Dermis microvascular lymphatic vessel endothelial cell (primary cell): ENCODE measurements around the gene TMEM144. TPM values are rescaled to one million over a fixed set of nuclear protein-coding genes. Genes with fewer than 3 reads are reported as not detected.
A peak's percentile ranks its signal among the peaks of the same experiment; 100 is the strongest.
"Not testable (repeated sequence)": the region's sequence is repeated elsewhere in the genome, so short reads cannot be mapped to it uniquely, and the experiment has no call there.

ENCODE experiments used
- DNase-seq, 2 donors: peaks; one replicate each; pipeline versions ENCODE4 v3.0.0 to v3.0.0-alpha.2; 2010; ENCODE audit warnings: low read depth in 2 of 2
- total RNA-seq: library from RNA; depleted of rRNA; stranded (reverse); fragments of >200 nt; gene quantifications from 2 replicates; pipeline ENCODE4 v1.2.1, GENCODE V29; 2014

Gene TMEM144
- total RNA-seq, 1 donor from 2014 or later: 2.1 TPM

DNA sequence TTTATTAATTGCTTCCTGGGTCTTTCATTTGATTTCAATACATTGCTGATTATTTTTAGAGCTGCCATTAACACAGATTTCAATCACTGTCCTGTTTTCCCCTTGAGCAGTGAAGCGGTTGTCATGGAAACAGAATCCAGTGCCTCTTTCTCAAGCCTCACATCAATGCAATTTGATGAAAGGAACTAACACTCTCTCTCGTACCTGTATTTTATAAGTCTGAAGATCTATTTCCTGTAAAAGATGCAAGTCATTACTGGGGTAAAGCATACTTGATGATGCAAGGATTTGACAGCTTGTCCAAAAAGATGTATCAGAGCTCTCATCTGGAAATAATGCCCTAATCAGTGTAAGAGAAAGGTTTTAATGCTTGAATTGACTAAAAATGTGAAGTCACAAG lies 19.6 kb upstream of the TMEM144 start:
- DNase-seq: no peak

DNA sequence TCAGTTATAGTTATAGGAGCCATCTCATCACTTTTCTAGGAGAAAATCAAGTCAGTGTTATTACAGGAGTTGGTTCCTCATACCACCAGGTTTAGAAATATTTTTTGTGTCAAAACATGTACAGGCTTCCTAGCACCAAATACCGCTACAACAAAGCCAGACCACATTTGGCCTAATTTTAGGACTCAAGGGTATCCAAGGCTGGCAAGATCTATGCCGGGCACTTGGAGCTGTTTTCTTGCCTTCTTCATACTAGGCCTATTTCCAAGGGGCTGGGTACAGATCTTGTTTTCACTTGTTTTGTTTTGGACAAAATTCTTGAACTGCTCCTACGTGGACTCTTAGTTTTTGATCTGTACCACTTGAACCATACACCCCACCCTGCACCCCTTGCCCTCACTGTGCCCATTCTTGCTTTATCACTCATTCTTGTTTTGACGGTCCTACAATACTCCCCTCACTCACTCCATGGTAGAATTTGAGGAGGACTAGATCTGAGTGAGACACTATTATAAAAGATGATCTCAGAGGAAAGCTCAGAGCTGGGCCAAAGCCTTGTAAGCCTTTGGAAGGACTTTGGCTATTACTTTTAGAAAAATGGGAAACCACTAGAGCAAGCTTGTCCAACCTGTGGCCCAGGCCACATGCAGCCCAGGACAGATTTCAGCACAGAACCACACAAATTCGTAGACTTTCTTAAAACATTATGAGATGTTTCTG lies 17.7 kb upstream of the TMEM144 start:
- no peak for DNase-seq

DNA sequence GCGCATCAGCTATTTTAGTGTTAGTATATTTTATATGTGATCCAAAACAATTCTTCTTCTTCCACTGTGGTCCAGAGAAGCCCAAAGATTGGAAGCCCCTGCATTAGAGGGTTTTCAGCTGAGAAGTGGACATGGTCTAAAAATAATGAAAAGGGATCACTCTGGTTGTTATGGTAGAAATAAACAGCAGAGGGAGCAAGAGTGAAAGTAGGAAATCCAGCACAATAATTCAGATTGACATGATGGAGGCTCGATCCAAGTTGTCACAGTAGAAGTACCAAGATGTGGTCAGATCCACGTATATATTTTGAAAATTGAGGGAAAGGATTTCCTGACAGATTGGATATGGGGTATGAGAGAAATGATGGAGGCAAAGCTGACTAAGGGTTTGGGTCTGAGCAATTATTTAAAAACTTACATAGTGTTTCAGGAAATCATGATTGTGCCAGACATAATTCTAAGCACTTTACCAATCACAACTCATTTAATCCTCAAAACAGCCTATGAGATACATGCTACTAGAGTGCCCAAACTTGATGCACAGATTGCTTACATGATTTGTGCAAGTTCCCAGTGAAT lies 17.0 kb upstream of the TMEM144 start:
- DNase-seq: peak; percentile 34 to 45

DNA sequence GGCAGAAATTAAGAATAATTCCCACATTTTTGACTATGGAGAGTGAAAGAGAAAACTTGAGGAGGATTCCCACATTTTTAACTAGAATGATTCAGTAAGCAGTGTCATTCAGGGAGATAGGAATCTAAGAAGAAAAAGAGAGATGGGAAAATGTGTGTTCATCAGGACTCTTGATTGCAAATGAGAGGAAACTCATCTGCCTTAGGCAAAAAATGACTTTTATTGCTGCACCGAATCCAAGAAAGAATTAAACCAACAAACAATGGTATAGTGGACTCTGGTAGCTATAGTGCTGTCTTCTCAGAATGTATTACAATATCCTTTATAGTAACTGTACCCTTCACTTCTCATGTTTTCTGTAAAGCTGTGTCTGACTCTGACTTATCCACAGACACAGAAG lies 15.0 kb upstream of the TMEM144 start:
- no peak for DNase-seq

DNA sequence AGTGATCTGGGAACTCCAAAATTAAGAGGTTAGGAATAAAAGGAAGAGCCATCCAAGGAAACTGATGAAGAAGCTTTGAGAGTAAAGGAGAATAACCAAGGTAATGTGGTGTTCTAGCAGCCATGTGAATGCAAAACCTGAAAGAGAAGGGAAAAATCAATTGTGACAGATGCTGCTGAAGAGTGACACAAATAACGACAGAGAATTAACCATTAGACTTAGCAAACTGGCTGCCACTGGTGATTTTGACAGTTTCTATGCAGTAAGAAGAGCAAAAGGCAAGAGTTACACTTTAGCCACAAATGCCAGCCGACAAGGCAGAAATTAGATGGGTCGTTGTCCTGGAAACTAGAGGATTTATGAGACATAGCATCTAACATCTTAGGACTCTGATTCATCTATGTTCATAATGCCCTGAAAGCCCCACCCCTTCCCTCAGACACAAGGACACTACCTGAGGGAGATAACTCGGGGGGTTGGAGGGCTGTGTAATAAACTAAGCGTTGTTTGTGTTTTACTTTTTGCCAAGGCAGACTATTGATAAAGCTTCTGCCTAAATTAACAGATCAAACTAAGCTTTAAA lies 13.0 kb upstream of the TMEM144 start:
- DNase-seq: no peak

DNA sequence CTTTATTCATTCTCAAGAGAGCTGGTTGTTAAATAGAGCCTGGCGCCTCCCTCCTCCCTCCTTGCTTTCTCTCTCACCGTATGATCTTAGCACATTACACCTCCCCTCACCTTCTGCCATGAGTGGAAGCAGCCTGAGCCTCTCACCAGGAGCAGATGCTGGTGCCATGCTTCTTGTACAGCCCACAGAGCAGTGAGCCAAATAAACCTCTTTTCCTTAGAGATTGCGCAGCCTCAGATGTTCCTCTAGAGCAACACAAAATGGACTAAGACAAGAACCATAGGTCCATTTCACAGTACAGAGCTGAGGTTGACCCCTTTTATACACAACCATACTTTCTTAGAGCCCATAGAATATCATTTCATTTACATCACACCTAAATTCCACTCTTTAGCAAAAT lies 10.1 kb upstream of the TMEM144 start:
- DNase-seq: no peak

DNA sequence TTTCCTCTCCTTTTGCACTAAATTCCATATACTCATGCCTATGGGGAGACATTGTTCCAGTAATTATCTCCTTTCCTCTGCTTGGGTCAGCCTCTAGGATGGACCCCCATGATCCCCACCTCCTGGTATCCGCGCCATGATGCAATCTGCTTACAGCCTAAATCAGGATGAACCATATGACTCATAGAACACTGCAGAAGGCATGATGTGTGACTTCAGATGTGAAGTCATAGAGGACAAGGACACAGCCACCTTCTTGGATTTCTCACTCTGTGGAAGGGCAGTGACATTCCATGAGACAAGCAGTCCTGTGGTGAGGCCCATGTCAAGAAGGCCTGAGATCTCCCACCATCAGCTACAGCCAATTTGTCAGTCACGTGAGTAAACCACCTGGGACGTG lies 9.0 kb upstream of the TMEM144 start:
- no peak for DNase-seq

DNA sequence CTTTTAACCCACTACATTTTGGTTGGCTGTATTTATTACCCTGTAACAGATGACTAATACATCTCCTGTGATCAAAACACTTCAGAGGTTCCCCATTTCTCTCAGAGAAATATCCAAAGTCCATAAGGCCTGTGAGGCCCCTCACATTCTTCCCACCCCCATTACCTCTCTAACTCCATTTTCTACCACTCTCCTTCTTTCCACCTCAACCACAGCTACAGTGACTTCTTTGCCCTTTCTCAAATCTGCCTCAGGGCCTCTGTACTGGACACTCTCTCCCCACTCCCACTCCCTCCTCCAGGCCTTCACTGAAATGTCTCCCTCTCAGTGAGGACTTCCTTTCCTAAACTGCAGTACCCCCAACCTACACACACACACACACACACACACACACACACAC lies 8.4 kb upstream of the TMEM144 start:
- DNase-seq: no peak

DNA sequence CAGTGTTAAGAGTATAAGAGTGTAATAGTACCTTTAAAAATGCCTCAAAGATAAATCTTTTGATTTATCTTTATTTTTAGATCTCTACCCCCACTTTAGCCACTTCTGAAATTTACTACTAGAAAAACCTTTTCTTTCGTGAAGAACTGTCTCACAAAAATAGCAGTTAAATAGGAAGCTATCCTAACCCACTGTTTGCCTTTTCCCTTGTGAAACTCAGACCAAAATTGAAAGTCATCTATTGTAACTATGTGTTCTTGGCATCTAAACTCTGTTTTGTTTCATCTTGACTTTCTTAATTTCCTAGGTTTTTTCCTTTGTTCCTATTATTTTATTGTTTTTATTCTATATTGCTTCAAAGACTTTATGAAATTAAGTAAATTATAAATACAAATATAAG lies 7.8 kb upstream of the TMEM144 start:
- no peak for DNase-seq

DNA sequence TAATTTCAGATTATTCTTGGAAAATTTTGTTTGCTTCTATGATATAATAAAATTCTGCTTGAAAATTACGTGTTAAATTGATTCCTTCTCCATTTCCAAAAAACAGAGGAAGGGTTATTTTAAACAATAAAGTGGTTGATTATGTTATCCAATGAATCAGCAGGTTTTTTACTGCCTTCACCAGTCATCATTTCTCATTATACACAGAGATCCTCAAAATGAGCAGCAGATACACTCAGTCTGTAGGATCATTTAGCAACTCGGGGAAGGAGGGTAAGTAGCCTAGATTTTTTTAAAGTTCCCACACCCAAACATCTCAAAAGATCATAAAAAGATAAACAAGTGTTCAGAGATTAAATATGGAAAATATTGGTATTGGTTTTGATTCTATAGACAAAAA lies 6.8 kb upstream of the TMEM144 start:
- DNase-seq: no peak

DNA sequence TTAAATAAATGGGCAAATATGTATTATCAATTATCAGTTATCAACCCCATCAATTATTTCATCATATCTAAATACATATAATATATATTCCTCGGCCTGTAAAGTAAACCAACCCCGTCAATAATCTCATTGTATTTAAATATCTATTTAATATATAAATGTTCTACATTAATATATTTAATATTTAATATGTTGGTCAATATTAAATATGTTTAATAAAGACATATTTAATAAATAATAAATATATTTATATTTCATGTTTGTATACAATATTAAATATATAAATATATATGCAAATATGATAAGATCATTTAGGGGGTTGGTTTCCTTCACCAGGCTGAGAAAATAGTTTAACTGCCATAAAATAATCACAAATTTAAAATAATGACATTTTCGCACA lies 6.4 kb upstream of the TMEM144 start:
- DNase-seq: no peak

DNA sequence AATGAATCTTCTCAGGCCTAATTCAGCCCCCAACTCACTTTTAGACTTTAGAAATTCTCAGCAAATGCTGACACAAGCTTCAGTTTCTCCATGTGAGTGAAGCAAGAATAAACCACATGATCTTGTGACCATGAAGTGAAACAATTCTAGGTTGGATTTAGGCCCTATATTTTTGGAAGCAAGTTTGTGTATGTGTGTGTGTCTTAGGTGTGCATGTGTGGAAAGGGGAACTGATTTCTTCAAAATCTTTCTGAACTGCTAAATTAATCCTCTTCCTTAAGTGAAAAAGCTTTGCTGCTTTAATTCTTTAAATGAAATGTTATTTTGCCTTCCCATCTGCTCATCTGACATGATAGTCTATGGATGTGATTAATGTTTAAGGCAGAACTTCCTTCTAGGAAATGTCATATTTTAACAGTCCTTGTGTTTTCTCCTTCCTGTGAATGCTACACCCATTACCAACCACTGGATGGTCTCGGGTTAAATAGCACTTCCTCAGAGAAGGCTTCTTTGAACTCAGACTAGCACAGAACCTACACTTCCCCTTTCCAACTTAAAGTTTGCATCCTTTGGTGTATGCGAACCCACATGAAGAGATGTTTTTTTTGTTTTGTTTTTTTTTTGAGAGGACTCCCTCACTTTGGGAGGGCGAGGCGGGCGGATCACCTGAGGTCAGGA lies 1.2 kb upstream of the TMEM144 start:
- DNase-seq: no peak

DNA sequence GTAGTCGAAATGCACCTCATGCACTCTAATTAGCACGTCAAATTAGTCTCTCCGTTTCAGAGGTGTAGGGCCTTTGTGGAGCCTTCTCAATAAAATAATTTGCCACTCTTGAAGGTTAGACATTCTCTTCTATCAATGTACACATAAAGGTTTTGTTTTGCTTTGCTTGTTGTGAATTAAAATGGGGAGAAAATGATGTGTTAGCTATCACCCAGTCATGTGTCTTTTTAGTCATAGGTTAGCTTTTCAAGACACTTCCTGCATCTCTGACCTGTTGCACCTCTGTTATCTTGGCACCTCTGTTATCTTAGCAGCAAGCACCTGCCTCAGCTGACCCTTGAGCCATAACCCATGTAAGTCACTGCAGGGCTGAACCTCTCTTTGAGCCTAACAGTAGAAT lies 936 bp downstream of the TMEM144 start:
- peak in 1 of 2 donors; percentile 51 for DNase-seq

DNA sequence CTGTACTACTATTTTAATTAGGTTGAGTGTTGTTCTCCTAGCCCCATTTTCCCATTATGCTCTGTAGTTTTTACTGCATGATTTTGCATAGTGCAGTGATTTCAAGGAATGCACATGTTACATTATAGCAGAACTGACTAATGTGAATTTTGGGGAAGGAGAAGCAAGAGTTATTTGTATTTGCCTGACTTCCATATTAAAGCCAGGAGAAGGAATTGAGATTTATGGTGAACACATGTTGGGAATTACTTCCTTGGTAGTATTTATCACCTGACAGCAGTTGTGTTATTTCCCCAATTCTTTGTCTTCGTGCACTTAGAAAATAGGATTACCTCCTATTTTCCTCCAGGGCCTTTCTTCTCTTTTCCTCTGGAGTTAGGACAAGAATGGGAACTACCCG lies 3.2 kb downstream of the TMEM144 start:
- DNase-seq: no peak

DNA sequence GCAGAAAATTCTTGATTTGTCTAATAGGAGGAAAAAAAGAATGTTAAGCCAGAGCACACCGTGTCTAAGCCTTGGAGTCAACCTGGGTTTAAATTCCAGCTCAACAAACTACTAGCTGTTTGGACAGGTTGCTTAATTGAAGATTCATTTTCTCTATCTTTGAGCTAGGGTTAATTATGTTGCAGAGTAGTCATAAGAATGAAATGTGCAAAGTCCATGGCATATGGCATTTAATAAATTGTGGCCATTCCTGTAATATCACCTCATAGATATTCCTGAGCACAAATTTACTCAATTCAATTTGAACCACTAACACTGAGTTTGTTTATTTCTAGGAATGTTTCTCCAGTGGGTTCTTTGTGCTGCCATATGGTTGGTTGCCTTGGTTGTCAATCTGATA lies 4.6 kb downstream of the TMEM144 start:
- no peak for DNase-seq

DNA sequence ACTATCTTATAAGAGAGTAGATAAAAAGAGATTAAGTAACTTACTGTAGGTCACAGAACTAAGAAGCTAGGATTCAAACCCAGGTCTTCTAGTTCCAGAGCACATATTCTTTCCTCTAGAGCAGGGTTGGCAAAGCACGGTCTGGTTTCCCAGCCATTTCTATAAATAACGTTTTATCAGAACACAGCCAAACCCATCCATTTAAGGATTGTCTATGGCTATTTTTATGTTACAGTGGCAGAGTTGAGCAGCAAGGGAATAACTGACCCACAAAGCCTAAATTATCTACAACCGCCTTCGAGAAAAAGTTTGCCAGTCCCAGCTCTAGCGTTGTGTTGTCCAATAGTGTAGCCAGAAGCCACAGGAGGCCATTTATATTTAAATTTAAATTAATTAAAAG lies 7.5 kb downstream of the TMEM144 start:
- DNase-seq: no peak

DNA sequence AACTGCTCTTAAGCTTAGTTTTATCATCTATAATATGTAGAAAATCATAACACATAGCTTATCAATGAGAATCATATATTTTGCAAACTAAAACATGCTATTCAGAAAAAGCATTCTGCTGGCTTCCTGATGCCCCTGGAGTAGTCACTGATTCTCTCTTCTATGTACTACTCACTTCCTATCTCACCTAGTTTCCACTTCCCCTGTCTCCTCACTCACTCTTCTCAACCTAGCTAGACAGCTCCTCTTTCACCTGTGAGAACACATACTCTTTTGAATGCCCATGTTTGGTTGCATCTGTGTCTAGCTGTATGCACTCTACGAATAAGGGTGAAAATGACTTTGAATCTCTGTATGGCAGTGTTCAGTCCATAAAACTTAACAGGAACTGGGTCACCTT lies 9.3 kb downstream of the TMEM144 start:
- no peak for DNase-seq

DNA sequence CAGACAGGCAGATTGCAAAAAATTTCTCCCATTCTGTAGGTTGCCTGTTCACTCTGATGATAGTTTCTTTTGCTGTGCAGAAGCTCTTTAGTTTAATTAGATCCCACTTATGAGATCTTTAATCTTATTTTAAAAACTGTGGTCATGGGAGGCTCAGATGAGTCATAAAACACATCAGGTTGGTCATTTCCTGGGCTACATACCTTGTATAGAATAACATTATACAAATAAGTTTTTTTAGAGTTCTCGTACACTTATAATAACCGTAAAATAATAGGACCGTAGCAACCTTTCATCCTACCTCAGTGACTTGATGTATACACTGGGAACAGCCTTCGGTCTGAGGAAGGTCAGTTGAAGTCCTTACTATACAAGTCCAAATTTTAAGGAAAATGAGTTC lies 14.0 kb downstream of the TMEM144 start:
- not testable (repeated sequence) for DNase-seq

DNA sequence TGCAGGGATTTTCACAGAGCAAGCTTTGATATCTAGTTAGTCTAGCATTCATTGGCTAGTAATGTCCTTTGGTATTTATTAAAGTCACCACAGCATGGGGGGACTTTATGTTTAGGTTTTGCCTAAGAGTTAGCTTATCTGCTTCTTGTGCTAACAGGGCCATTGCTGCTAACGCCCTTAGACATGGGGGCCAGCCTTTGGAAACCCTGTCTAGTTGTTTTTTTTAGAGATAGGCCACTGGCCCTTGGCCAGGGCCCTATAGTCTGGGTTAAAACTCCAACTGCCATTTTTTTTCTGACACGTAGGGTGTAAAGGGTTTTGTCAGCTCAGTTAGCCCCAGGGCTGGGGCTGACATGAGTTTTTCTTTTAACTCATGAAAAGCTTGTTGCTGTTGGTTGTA lies 14.7 kb downstream of the TMEM144 start:
- not testable (repeated sequence) for DNase-seq

DNA sequence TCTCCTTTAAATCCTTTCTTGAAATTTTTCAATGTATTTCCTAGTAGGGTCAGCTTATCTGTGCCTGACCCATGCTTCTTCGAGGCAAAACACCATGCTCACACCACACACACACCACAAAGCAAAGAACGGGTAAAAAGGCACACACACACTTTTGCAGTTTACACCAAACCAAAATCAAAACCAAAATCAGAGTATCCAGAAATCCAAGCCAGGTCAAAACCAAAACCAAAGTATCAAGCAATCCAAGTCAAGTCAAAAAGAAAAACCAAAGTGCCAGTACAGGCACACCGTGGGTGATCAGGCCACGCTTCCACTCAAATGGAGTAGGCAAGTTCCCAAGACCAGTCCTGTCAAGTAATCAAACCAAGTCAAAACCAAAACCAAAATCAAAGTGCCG lies 17.6 kb downstream of the TMEM144 start:
- DNase-seq: not testable (repeated sequence)

DNA sequence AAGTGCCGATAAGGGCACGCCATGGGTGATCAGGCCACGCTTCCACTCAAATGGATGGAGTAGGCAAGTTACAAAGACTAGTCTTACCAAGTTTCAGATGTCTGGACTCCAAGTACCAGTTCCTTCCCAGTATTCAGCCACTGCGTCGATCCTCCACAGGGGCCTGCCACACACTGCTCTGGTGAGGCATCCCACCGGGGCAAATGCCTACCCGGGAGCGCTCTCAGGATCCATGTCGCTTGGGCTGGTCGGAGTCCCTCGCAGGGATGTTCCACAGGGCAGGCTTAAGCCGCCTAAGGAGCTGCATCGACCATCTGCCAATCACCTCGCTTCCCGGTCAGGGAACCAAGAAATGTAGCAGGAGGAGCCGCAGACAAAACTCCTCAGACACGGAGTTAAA lies 18.1 kb downstream of the TMEM144 start:
- not testable (repeated sequence) for DNase-seq

DNA sequence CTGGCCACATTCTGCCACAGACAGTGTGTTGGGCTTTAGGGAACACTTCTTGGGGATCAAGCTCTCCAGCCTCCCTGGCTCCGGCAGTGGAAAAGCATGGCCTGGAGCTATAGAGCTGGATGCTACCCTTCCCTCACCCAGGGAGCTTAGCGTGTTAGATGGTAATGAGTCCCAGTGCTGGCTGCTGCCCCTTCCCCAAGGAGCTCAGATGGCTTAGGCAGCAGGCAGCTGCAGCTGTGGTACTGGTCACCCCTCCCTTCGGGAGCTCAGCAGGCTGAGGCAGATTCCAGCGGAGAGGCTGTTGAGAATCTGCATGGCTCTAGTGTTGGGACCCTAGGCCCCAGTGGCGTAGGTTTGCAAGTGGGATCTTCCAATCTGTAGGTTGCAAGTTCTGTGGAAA lies 19.5 kb downstream of the TMEM144 start:
- no peak for DNase-seq

DNA sequence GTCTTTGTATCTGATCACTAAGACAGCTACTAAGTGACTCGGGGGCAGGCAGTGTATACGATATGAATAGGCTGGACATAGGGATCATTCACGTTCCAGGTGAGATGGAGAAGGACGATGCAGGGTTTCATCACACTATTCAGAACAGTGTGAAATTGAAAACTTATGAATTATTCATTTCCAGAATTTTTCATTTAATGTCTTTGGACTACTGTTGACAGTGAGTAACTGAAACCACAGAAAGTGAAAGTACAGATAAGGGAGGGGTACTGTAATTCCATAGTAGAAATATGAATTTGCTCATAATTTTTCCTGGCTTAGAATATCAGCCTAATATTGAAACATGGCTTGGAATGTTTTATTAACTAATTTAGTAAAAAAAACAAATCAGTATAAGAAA lies 24.4 kb downstream of the TMEM144 start:
- no peak for DNase-seq
